ENCODE data around the gene PDCD1LG2.

DNA sequence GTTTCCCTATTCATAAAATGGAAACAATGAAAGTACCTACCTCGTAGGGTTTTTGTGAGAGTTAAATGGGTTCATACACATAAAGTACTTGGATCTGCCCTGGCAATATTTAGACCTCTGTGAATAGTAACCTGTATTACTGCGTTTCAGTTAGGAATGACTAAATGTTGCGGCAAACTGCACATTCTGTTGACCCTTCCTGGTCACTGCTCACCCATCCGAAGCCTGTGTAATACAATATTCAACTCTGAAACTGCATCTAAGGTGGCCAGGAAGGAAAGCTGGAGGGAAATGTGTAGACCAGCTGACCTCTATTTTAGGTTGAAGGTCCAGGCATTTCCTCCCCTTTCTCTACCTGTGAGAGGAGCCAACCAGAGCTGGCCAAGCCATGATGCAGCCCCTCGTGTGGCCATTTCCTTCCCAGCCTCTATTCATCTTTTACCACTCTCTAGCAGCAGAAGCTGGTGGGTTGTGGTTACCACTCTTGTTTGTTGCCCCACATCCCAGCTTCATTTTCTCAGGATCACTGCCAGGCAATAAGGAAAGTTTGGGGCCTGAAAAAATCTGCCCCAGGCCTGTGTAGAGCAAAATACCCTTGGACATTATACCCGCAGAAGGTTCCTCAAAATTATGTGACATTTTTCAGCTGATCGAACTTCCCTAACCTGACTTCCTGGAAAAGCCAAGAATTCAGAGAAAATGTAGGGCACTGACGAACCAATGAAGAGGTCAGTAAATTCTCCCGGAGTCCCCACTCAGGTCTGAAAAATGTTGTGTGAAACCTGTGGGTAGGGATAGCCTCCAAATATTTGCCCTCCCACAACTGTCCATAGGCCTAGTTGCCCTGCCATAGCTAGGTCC lies 20.5 kb upstream of the PDCD1LG2 start:
- TF ChIP-seq, protein P1, sequence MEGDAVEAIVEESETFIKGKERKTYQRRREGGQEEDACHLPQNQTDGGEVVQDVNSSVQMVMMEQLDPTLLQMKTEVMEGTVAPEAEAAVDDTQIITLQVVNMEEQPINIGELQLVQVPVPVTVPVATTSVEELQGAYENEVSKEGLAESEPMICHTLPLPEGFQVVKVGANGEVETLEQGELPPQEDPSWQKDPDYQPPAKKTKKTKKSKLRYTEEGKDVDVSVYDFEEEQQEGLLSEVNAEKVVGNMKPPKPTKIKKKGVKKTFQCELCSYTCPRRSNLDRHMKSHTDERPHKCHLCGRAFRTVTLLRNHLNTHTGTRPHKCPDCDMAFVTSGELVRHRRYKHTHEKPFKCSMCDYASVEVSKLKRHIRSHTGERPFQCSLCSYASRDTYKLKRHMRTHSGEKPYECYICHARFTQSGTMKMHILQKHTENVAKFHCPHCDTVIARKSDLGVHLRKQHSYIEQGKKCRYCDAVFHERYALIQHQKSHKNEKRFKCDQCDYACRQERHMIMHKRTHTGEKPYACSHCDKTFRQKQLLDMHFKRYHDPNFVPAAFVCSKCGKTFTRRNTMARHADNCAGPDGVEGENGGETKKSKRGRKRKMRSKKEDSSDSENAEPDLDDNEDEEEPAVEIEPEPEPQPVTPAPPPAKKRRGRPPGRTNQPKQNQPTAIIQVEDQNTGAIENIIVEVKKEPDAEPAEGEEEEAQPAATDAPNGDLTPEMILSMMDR (IDR thresholded peaks at IDR 0.05) = no peak
- no peak for TF ChIP-seq POLR2A (IDR thresholded peaks at IDR 0.05)

Measured in gastroesophageal sphincter (tissue), 3 donors.